ENCODE data around the gene ADAMTS13. TPM values are rescaled to one million over a fixed set of nuclear protein-coding genes. Genes with fewer than 3 reads are reported as not detected.
A peak's percentile ranks its signal among the peaks of the same experiment; 100 is the strongest.

Gene ADAMTS13
- total and polyA plus RNA-seq, 4 donors: 6.5 to 13.3 (median 10.4) TPM

DNA sequence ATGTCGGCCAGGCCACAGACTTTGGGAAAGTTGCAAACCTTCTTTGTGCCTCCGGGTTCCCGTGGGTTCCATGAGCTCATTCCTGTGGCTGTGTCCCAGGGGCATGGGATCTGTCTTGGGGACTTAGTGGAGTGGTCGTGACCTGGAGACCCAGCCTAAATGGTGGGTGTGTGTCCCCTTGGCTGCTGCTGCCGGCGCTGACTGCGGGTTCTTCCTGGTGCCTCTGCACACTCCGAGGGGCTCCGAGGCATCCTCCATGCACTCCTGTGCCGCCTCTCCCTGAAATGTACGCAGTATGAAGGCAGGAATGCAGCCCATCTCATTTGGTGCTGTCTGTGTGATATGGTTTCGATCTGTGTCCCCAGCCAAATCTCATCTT lies 77.7 kb downstream of the ADAMTS13 start:
- DNase-seq (ENCODE audit: low spot score): no peak
- peak overlapping the region; percentile 35 to 38 for H3K27ac ChIP-seq (ENCODE audit: low read depth in 1 of 2, low read length in 2 of 2)
- peaks cover 3 to 23% (median 12%) of the 10 kb centered on the region in 4 donors for H3K4me1 ChIP-seq (ENCODE audit: control insufficient read depth in 4 of 4, insufficient read depth in 4 of 4, low read length in 3 of 4)
- WGBS: 83% methylated on average over 12 of the region's 12 CpGs
- TF ChIP-seq RAD21 (IDR thresholded peaks at IDR 0.05) (no peak), EGR1 (IDR thresholded peaks at IDR 0.05; ENCODE audit: low read depth in 2 of 2) (no peak), ATF3 (IDR thresholded peaks at IDR 0.05) (no peak), ZBTB33 (IDR thresholded peaks at IDR 0.05) (no peak), FOXA2 (IDR thresholded peaks at IDR 0.05) (no peak), JUND (IDR thresholded peaks at IDR 0.05) (no peak), YY1 (IDR thresholded peaks at IDR 0.05) (no peak), FOXA1 (IDR thresholded peaks at IDR 0.05) (no peak), MAX (IDR thresholded peaks at IDR 0.05) (no peak)
- peaks cover 0 to 9% (median 1%) of the 10 kb centered on the region in 4 donors for H3K9me3 ChIP-seq (ENCODE audit: control insufficient read depth in 4 of 4, low read length in 3 of 4)
- H3K27me3 ChIP-seq (ENCODE audit: control insufficient read depth in 4 of 4, insufficient read depth in 4 of 4, low read length in 3 of 4): no peaks in the 10 kb centered on the region
- no peak overlapping the region for H3K9ac ChIP-seq (ENCODE audit: low read depth in 1 of 2, low read length in 2 of 2)
- no peaks in the 10 kb centered on the region for H3K36me3 ChIP-seq (ENCODE audit: control insufficient read depth in 4 of 4, insufficient read depth in 3 of 4, low read depth in 1 of 4, low read length in 3 of 4)
- H3K4me3 ChIP-seq (ENCODE audit: low read depth in 1 of 3, low read length in 3 of 3): no peak overlapping the region

GRCh38 chr9:133502112-133502511 lies 79.9 kb downstream of the ADAMTS13 start:
- Histone ChIP-seq H3K4me3 (ENCODE audit: low read depth in 1 of 3, low read length in 3 of 3) (no peak overlapping the region), H3K9ac (ENCODE audit: low read depth in 1 of 2, low read length in 2 of 2) (no peak overlapping the region), H3K27ac (ENCODE audit: low read depth in 1 of 2, low read length in 2 of 2) (no peak overlapping the region), H3K36me3 (ENCODE audit: control insufficient read depth in 4 of 4, insufficient read depth in 3 of 4, low read depth in 1 of 4, low read length in 3 of 4) (no peaks in the 10 kb centered on the region), H3K9me3 (ENCODE audit: control insufficient read depth in 4 of 4, low read length in 3 of 4) (peaks cover 0 to 9% (median 1%) of the 10 kb centered on the region in 4 donors), H3K27me3 (ENCODE audit: control insufficient read depth in 4 of 4, insufficient read depth in 4 of 4, low read length in 3 of 4) (no peaks in the 10 kb centered on the region), H3K4me1 (ENCODE audit: control insufficient read depth in 4 of 4, insufficient read depth in 4 of 4, low read length in 3 of 4) (peaks cover 7 to 35% (median 21%) of the 10 kb centered on the region in 4 donors)
- DNase-seq (ENCODE audit: low spot score): no peak
- 97% methylated on average over 1 of the region's 1 CpG for WGBS
- TF ChIP-seq RXRA (IDR thresholded peaks at IDR 0.05) (no peak), HNF4G (IDR thresholded peaks at IDR 0.05) (no peak)

DNA sequence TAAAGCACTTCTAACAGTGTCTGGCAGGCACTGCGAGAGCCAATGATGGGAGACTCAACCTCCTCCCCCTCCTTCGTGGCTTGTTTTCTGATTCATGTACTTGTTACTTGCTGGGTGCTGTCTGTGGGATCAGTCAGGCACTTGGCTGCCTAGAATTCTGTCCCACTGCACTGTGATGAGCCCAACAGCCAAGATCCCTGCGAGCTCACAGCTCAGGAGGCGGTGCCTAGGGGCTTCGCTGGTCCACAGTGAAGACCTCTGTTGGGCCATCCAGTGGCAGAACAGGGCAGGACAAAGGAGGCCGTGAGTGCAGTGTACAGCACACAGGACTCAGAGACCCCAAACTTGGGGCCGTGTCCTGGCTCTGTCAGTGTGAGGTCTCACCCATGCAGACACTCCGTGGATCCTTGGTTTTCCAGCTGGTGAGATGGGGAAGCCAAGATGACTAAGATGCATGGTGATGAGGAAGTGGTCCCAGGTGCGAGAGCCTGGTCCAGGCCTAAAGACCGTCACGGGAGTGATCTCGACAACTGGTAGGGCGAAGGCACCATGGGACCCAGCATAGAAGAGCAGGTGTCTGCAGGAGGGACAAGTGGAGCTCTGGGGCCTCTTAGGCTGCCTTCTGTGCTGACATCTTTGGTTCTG lies 83.1 kb downstream of the ADAMTS13 start:
- 94% methylated on average over 13 of the region's 13 CpGs for WGBS
- Histone ChIP-seq H3K27me3 (ENCODE audit: control insufficient read depth in 4 of 4, insufficient read depth in 4 of 4, low read length in 3 of 4) (no peaks in the 10 kb centered on the region), H3K9ac (ENCODE audit: low read depth in 1 of 2, low read length in 2 of 2) (no peak overlapping the region), H3K4me1 (ENCODE audit: control insufficient read depth in 4 of 4, insufficient read depth in 4 of 4, low read length in 3 of 4) (peaks cover 14 to 36% (median 24%) of the 10 kb centered on the region in 4 donors), H3K27ac (ENCODE audit: low read depth in 1 of 2, low read length in 2 of 2) (no peak overlapping the region), H3K9me3 (ENCODE audit: control insufficient read depth in 4 of 4, low read length in 3 of 4) (peaks cover 0 to 9% (median 1%) of the 10 kb centered on the region in 4 donors), H3K4me3 (ENCODE audit: low read depth in 1 of 3, low read length in 3 of 3) (no peak overlapping the region), H3K36me3 (ENCODE audit: control insufficient read depth in 4 of 4, insufficient read depth in 3 of 4, low read depth in 1 of 4, low read length in 3 of 4) (no peaks in the 10 kb centered on the region)
- DNase-seq (ENCODE audit: low spot score): no peak
- TF ChIP-seq ATF3 (IDR thresholded peaks at IDR 0.05) (no peak), HNF4A (conservative IDR thresholded peaks at IDR 0.05) (no peak), JUND (IDR thresholded peaks at IDR 0.05) (no peak), EGR1 (IDR thresholded peaks at IDR 0.05; ENCODE audit: low read depth in 2 of 2) (no peak), RXRA (IDR thresholded peaks at IDR 0.05) (no peak), FOXA2 (IDR thresholded peaks at IDR 0.05) (no peak), GABPA (IDR thresholded peaks at IDR 0.05 in 1 of 2, conservative IDR thresholded peaks at IDR 0.05 in 1 of 2) (no peak), TAF1 (conservative IDR thresholded peaks at IDR 0.05) (no peak), FOXA1 (IDR thresholded peaks at IDR 0.05) (no peak), NR2F2 (IDR thresholded peaks at IDR 0.05) (no peak), RAD21 (IDR thresholded peaks at IDR 0.05) (no peak)

Data from liver (tissue), 9 donors.